Muscle layer of colon (tissue), 2 donors: ENCODE data around the gene DMRT1.

Experiments used
- H3K27ac ChIP-seq: one replicate; pipeline ENCODE4 v1.7.0; 2013; ENCODE audit warnings: low read depth, mild to moderate bottlenecking, low read length, moderate library complexity
- H3K27me3 ChIP-seq, 2 donors: one replicate each; pipeline ENCODE4 v1.7.0; 2013; ENCODE audit warnings: low read length in 2 of 2, mild to moderate bottlenecking in 2 of 2; ENCODE audit not compliant: insufficient read depth in 2 of 2, control insufficient read depth in 1 of 2
- H3K36me3 ChIP-seq: one replicate; pipeline ENCODE4 v1.7.0; 2013; ENCODE audit warnings: mild to moderate bottlenecking, low read length; ENCODE audit not compliant: insufficient read depth
- H3K4me1 ChIP-seq: one replicate; pipeline ENCODE4 v1.7.0; 2013; ENCODE audit warnings: mild to moderate bottlenecking, low read length; ENCODE audit not compliant: insufficient read depth
- H3K4me3 ChIP-seq, 2 donors: one replicate each; pipeline ENCODE4 v1.7.0; 2013; ENCODE audit warnings: low read length in 2 of 2, low read depth in 1 of 2, mild to moderate bottlenecking in 1 of 2, moderate library complexity in 1 of 2
- H3K9ac ChIP-seq: one replicate; pipeline ENCODE4 v1.7.0; 2013; ENCODE audit warnings: low read length
- H3K9me3 ChIP-seq: one replicate; pipeline ENCODE4 v1.7.0; 2013; ENCODE audit warnings: mild to moderate bottlenecking, low read length
- donor health status: abdominal sarcoma.
- donor health status: Adenocarcinoma of cecum.

DMRT1 gene

DNA sequence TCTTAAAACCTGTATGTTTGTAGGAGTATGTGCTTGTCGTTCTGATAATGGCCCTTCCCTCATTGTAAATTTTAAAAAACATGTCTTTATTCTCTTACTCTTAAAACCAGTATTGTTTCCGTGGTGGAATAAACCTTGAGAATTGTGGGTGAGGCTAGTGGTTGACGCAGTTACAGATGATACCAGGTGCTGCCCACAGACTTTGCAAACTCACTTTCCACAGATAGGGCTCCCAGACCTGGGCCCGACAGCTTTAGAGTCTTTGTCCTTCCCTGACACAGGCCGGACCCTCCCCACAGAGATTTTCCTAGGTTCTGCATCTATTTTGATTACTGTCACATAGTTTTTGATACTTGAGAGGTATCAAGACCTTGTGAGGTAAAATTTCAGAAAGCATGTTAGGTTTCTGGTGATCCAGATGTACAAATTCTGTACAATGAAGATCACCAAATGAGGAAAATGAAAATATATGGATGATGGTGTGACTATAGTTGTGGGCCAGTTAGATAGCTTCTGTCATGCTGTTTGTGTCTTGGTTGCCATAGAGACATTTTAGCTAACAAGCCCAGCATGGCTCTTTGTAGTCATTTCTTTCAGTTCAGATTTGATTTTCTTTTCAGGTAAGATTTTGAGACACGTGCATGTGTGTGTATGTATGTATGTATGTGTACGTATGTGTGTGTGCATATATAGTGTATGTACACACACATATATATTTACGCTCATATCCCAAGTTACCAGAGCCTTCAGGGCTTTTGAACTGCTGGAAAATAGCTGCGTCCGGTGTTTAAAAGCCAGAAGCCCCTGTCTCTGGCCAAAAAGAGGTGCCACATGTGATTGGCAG lies 33.8 kb downstream of the DMRT1 start:
- Histone ChIP-seq H3K27me3 (peaks cover 0 to 2% of the 10 kb centered on the region in 2 donors), H3K27ac (no peak overlapping the region), H3K9ac (no peak overlapping the region), H3K36me3 (no peaks in the 10 kb centered on the region), H3K9me3 (no peaks in the 10 kb centered on the region), H3K4me1 (no peaks in the 10 kb centered on the region), H3K4me3 (no peak overlapping the region)

DNA sequence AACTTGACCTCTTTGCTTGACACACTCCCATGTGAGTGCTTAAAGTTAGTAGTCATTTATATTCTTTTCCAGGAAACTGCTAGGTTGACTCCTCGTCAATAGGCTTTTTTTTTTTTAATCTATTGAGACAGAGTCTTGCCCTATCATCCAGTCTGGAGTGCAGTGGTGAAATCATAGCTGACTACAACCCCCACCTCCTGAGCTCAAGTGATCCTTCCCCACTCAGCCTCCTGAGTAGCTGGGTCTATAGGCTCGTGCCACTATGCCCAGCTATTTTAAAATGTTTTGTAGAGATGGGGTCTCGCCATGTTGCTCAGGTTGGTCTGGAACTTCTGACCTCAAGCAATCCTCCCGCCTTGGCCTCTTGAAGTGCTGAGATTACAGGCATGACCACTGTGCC lies 34.9 kb downstream of the DMRT1 start:
- Histone ChIP-seq H3K4me3 (no peak overlapping the region), H3K27ac (no peak overlapping the region)

DNA sequence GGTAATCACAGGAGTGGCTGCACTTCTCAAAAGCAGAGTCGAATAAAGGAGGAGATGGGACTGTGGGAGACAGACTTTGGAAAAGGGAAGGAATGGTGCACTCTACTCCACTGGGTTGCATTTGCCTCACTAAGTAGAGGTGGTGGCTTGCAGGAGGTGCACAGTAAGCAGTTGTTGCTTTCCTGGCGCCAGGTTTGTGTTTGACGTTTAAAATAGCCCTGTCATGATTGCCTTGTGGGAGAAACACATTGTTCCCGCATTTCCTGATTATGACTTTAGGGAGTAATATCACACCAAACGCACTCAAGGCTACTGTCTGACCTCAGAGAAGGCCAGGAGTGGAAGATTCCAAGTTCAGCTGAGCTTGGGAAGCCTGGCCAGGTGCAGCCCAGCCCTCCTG lies 36.7 kb downstream of the DMRT1 start:
- Histone ChIP-seq H3K27me3 (peaks cover 0 to 4% of the 10 kb centered on the region in 2 donors), H3K36me3 (no peaks in the 10 kb centered on the region)

More for the DNA sequence above, 34.9 kb downstream of the DMRT1 start:
- no peaks in the 10 kb centered on the region for H3K9me3 ChIP-seq
- no peaks in the 10 kb centered on the region for H3K36me3 ChIP-seq
- H3K4me1 ChIP-seq, result no peaks in the 10 kb centered on the region
- no peak overlapping the region for H3K9ac ChIP-seq
- H3K27me3 ChIP-seq, result peaks cover 0 to 4% of the 10 kb centered on the region in 2 donors

DNA sequence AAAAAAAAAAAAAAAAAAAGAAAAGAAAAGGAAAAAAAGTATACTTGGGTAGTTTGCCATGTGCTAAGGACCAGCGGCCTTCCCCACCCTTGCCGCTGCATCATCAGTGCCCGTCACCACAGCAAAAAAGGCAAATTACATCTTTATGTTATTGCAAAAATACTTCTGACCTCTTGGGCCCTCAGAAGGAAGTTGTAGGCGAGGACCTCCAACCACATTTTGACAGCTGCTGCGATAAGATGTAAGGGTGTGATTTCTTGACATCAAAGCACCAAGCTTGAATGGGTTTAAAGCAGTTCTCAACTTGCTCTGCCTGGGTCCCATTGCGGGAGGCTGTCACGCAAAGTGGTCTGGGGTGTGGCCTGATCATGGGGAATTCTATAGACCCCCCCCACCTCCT lies 39.2 kb downstream of the DMRT1 start:
- Histone ChIP-seq H3K9me3 (no peaks in the 10 kb centered on the region), H3K9ac (no peak overlapping the region), H3K27ac (no peak overlapping the region), H3K36me3 (no peaks in the 10 kb centered on the region), H3K4me1 (no peaks in the 10 kb centered on the region), H3K4me3 (no peak overlapping the region), H3K27me3 (peaks cover 0 to 4% of the 10 kb centered on the region in 2 donors)

More for the DNA sequence above, 36.7 kb downstream of the DMRT1 start:
- Histone ChIP-seq H3K9me3 (no peaks in the 10 kb centered on the region), H3K9ac (no peak overlapping the region), H3K4me1 (no peaks in the 10 kb centered on the region), H3K4me3 (no peak overlapping the region), H3K27ac (no peak overlapping the region)

DNA sequence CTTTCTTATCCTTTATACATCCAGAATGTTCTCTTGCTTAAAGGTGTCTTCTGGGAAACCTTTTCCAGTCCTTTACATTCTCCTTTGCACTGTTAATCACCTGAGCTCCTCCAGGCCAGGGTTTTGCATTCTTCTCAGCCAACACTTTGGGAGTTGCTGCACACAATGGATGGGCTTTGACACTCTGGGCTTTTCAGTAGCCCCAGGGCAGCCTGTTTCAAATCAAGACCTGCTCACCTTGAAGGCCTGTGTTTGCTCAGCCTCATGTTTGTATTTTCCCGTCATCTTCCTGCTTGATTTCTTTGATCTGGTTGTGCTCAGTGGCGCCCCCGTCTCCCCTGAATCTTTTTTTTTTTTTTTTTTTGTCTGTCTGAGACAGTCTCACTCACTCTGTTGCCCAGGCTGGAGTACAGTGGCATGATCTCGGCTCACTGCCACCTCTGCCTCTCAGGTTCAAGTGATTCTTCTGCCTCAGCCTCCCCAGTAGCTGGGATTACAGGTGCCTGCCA lies 41.0 kb downstream of the DMRT1 start:
- Histone ChIP-seq H3K9me3 (no peaks in the 10 kb centered on the region), H3K27ac (no peak overlapping the region), H3K9ac (no peak overlapping the region), H3K4me1 (no peaks in the 10 kb centered on the region), H3K36me3 (no peaks in the 10 kb centered on the region), H3K4me3 (no peak overlapping the region), H3K27me3 (peaks cover 0 to 4% of the 10 kb centered on the region in 2 donors)

DNA sequence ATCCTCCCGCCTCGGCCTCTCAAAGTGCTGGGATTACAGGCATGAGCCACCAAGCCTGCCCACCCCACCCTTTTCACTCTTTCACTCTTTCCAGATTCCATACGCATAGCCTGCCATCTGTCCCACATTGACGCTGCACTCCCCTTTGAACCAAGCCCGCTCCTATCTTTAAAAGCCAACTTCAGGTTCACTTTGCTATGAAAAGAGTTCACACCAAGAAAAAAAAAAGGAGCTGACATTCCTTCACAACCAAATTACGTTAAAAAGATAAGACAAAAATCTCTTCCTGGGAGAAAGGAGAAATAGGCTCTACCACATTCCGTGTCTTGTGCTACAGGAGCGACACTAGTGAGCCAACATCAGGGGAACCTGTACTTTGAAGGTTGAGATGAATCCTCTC lies 41.5 kb downstream of the DMRT1 start:
- peaks cover 0 to 4% of the 10 kb centered on the region in 2 donors for H3K27me3 ChIP-seq
- no peaks in the 10 kb centered on the region for H3K36me3 ChIP-seq
- H3K4me1 ChIP-seq, result no peaks in the 10 kb centered on the region
- H3K4me3 ChIP-seq, result no peak overlapping the region
- no peak overlapping the region for H3K9ac ChIP-seq
- H3K27ac ChIP-seq, result no peak overlapping the region
- H3K9me3 ChIP-seq, result no peaks in the 10 kb centered on the region

DNA sequence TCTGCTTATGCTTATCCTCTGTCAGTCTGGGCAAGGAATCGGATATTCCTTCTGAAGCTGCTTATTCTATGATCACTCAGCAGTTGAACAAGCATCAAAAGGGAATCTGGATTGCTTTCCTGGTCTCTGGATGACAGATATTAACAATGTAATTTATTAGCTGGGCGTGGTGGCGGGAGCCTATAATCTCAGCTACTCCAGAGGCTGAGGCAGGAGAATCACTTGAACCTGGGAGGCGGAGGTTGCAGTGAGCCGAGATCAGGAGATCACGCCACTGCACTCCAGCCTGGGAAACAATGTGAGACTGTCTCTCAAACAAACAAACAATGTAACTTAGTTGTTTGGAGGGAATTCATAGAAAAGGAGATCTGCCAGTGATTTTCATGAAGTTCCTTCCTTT lies 45.4 kb downstream of the DMRT1 start:
- Histone ChIP-seq H3K36me3 (no peaks in the 10 kb centered on the region), H3K9ac (no peak overlapping the region), H3K9me3 (no peaks in the 10 kb centered on the region), H3K27ac (no peak overlapping the region), H3K4me1 (no peaks in the 10 kb centered on the region), H3K27me3 (no peaks in the 10 kb centered on the region), H3K4me3 (no peak overlapping the region)

DNA sequence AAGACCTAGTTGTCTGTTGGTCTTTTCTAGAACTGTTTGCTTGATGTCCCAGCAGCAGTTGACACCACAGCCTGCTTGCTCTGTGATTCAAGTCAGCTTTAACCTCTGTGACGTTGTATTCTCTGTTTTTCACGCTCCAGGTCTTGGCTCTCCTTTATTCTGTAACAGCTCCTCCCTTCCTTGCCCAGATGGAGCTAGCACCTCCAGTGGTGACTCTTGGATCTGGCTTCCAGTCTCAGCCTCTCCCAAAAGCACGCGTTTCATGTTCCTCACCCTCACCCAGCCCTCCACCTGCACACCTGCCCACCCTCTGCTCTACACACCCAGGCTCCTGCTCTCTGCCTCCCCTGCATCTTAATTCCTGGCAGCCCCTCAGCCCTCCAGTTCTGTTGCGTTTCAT lies 50.6 kb downstream of the DMRT1 start:
- no peak overlapping the region for H3K4me3 ChIP-seq
- H3K27me3 ChIP-seq, result no peaks in the 10 kb centered on the region
- H3K9me3 ChIP-seq, result no peaks in the 10 kb centered on the region
- no peaks in the 10 kb centered on the region for H3K36me3 ChIP-seq
- no peaks in the 10 kb centered on the region for H3K4me1 ChIP-seq
- no peak overlapping the region for H3K9ac ChIP-seq
- no peak overlapping the region for H3K27ac ChIP-seq

DNA sequence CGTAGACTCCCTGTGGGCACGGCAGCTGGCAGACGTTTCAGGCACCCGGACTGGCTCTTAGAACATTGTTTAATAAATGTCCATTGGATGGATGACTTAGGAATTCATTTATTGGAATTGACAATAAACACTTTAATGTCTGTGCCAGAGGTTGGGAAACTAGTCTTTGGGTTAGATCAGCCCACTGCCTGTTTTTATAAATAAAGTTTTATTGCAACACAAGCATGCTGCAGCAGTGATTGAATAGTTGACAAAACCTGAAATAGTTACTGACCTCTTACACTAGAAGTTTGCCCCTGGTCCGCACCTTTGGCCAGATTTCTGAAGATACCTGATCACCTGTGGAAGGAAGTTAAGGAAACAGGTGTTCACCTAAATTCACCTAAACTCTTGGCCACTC lies 51.6 kb downstream of the DMRT1 start:
- Histone ChIP-seq H3K27me3 (no peaks in the 10 kb centered on the region), H3K36me3 (no peaks in the 10 kb centered on the region), H3K4me3 (no peak overlapping the region), H3K27ac (no peak overlapping the region), H3K9ac (no peak overlapping the region), H3K9me3 (no peaks in the 10 kb centered on the region), H3K4me1 (no peaks in the 10 kb centered on the region)

DNA sequence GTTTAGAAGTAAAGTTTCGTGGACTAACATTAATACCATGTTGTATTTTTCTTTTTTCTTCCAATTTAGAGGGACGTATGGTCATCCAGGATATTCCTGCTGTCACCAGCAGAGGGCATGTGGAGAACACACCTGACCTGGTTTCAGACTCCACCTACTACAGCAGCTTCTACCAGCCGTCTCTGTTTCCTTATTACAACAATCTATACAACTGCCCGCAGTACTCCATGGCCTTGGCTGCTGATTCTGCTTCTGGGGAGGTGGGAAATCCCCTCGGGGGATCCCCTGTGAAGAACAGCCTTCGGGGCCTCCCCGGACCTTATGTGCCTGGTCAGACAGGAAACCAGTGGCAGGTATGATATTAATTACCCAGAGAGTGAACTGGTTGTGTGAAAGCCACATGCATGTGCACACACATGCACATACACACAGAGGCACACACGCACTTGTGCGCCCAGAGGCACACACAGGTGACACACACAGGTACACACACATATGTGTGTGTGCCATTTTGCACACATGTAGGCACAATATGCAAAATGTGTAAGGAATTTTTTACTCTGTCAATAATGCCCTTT lies 52.4 kb downstream of the DMRT1 start:
- no peak overlapping the region for H3K9ac ChIP-seq
- H3K4me1 ChIP-seq, result no peaks in the 10 kb centered on the region
- H3K9me3 ChIP-seq, result no peaks in the 10 kb centered on the region
- H3K27me3 ChIP-seq, result no peaks in the 10 kb centered on the region
- no peak overlapping the region for H3K27ac ChIP-seq
- H3K36me3 ChIP-seq, result no peaks in the 10 kb centered on the region
- H3K4me3 ChIP-seq, result no peak overlapping the region

DNA sequence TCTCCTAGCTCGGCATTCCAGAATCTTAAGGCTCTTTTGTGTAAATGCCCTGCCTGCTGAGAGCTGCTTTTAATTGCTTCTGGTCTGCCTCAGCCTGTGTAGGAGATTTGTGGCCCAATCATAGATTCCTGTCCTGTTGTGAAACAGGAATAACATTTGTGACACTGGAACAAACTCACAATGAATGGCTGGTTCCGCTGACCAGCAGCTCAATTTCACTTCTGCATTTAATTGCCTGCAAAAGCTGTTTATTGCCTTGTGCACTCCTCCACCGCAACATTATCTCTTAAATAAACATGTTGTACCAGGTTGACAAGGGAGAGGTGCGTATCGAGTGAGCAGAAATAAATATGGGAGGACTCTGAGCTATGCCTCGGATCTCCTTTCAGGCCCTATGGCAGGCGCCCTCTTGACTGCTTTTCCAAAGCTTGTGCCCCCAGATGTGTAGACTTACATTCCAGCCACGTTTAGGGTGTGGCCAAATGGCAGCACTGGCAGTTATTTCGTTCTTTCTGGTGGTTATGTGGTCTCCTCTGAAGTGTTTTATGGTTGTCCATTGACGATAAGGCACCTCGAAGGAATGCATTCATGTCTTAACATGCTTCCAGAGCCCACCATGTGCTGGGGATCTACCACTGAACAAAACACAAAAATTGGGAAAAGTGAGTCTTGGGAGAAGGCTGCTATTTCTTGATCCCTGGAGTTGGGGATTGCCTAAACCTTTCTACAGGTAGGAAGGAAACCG lies 58.1 kb downstream of the DMRT1 start:
- Histone ChIP-seq H3K9ac (no peak overlapping the region), H3K27ac (no peak overlapping the region), H3K27me3 (peaks cover 4 to 6% of the 10 kb centered on the region in 2 donors), H3K4me3 (no peak overlapping the region), H3K9me3 (no peaks in the 10 kb centered on the region), H3K36me3 (no peaks in the 10 kb centered on the region), H3K4me1 (no peaks in the 10 kb centered on the region)
